HG03064 (cell line): Measurements from ENCODE around the gene SCN8A.
"Not testable (repeated sequence)": the region's sequence is repeated elsewhere in the genome, so short reads cannot be mapped to it uniquely, and the experiment has no call there.

Experiments
- ATAC-seq: cut with Tn5 transposase; IDR thresholded peaks from one replicate; pipeline ENCODE4 v1.9.1; 2021; ENCODE audit warnings: low read depth; ENCODE audit not compliant: unreplicated experiment

SCN8A gene

GRCh38 chr12:51591016-51591901 lies at the start of gene SCN8A:
Gene SCN8A, plus strand, starts transcription at chr12:51591233. Its CDS starts 71,585 bp downstream, at chr12:51662818.
- no peak for ATAC-seq

DNA sequence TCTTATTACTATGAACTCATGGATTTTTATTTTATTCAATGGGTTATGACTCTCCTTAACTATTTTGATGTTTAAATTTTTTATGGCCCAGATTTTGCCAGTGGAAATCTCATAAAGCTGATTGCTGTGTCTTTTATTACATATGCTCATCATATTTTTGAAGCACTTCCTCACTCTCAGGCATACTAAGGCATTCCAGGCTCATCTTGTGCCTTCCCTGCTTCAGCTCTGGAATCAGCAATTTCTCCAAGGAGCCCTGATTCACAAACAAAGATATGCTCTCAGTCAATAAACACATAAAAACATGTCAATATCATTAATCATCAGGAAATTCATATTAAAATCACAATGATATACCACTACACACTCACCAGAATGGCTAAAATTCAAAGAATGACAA lies 44.9 kb upstream of the SCN8A start:
- no peak for ATAC-seq

GRCh38 chr12:51547606-51548005 lies 43.4 kb upstream of the SCN8A start:
- ATAC-seq: no peak

GRCh38 chr12:51548241-51548640 lies 42.8 kb upstream of the SCN8A start:
- ATAC-seq: no peak

- ATAC-seq: no peak
Observed at GRCh38 chr12:51549637-51550036, 41.4 kb upstream of the SCN8A start.

- ATAC-seq: not testable (repeated sequence)
Observed at GRCh38 chr12:51568271-51569032, 22.6 kb upstream of the SCN8A start.

GRCh38 chr12:51579321-51579850 lies 11.6 kb upstream of the SCN8A start:
- no peak for ATAC-seq

DNA sequence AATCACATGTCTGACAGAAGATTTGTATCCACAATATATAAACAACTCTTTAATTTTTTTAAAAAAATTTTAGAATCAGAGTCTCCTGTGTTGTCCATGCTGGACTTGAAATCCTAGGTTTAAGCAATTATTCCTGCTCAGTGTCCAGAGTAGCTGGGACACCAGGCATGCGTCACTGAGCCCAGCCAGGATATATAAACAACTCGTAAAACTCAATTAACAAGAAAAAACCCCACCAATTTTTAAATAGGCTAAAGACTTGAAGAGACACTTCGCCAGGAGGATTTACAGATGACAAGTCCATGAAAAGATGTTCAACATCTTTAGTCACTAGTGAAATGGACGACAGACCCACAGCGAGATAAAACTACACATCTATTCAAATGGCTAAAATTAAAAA lies 2.0 kb upstream of the SCN8A start:
- ATAC-seq: no peak

GRCh38 chr12:51589557-51590176 lies 1.4 kb upstream of the SCN8A start:
- ATAC-seq: no peak

DNA sequence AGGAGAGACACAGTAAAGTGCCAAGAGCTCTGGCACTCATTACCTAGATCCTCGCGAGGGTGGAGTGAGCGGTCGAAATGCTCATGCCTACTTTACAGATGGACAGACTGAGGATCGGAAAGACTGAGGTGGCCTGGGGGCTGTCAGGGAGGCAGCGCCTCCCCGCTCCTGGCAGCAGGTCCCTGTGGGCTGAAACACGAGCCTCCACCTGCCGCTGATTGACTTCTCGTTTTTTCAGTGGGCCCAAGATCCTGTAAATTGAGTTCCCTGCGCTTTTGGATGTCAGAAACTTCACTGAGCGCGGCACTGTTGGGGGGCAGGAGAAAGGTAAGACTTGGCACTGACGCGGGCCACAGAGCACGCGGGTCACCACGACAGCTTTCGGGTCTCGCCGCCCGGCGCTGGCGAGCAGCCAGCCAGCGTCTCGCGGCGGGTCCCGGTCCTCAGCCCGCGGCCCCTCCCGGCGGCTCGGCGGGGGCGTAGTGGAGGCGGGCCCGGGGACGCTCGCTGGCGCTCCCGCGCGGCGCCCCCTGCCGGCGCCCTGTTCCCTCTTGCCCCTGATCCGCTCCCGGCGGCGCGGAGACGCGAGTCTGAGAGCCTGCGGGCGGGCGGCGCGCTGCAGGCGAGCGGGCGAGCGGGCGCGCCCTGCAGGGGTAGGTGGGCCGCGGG lies 552 bp upstream of the SCN8A start:
- ATAC-seq: no peak

DNA sequence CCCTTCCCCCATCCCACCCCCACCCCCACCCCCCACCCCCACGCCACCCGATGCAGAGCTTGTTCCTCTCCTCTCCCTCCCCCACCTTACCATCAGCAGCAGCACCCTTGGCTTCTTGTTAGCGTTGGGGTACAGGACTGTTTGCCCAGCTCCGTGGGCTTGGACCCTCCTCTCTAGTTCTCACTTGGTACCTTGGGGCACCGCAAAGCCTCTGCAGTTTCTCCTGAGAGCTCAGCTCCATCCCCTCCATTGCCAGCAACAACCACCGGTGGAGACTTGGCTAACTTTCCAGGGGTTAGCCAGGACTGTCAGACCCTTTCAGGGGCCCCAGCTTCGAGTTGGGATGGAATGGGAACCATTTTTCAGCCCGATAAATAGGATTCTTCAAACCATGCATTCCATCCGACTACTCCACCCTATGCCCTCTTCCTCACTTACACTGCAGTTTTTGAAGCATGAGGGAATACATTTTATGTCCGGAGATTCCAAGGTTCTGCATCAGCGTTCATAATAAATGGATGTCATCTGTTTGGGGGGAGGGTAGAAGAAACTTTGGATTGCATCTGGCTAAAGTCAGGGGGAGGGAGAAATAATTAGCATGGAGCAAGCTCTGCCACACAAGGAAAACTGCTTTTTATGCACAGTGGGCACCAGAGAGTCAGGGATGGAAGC lies 1.1 kb downstream of the SCN8A start:
- ATAC-seq: no peak

DNA sequence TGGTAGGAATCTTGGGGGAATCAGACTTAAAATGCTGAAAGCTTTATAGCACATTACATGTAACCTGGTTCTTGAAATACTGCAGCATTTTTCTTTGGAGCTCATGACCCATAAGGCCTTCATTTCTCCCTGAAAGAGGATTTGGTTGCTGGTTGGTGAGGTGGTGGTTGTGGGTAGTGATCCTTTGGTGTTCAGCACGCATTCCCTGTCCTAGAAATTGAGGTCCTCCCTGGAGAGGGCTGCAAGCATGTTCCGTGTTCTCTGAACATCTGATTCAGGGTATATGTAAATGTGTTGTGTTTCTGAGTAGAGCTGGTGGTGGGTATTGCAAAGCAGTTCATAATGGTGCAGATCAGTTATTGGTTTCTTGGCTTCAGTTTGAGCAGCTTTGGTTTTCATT lies 2.0 kb downstream of the SCN8A start:
- no peak for ATAC-seq

DNA sequence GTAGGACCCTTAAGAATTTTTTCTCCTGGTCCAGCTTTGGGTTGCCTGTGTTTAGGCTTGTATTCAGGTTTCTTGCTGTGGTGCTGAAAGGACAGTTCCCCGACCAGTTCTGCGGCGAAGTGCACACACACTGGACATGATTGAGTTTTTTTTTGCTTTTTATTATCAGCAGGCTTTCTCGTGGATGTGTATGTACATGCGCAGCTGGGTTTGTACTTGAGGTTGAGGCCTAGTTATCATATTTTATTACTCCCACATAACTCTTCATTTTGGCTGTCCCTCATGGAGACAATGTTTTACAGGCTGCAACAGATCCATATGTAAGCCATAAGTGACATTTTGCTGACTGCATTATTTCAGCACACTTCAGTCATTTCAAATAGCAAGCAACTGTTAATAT lies 2.5 kb downstream of the SCN8A start:
- no peak for ATAC-seq

- ATAC-seq: no peak
Observed at GRCh38 chr12:51598156-51598555, 7.1 kb downstream of the SCN8A start.

- no peak for ATAC-seq
Observed at GRCh38 chr12:51600721-51601120, 9.7 kb downstream of the SCN8A start.

- no peak for ATAC-seq
Observed at GRCh38 chr12:51601241-51601640, 10.2 kb downstream of the SCN8A start.

DNA sequence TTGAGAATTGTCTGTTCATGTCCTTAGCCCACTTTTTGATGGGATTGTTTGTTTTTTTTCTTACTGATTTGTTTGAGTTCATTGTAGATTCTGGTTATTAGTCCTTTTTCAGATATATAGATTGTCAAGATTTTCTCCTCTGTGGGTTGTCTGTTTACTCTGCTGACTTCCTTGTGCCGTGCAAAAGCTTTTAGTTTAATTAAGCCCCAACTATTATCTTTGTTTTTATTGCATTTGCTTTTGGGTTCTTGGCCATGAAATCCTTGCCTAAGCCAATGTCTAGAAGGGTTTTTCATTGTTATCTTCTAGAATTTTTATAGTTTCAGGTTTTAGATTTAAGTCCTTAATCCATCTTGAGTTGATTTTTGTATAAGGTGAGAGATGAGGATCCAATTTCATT lies 14.9 kb downstream of the SCN8A start:
- ATAC-seq: not testable (repeated sequence)

DNA sequence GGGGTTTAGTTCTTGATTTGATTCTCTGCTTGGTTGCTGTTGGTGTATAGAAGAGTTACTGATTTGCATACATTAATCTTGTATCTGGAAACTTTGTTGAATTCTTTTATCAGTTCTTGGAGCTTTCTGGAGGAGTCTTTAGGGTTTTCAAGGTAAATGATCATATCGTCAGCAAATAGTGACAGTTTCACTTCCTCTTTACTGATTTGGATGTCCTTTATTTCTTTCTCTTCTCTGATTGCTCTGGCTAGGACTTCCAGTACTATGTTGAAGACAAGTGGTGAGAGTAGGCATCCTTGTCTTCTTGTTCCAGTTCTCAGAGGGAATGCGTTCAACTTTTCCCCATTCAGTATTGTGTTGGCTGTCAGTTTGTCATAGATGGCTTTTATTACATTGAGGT lies 16.2 kb downstream of the SCN8A start:
- not testable (repeated sequence) for ATAC-seq

GRCh38 chr12:51620448-51620847 lies 29.4 kb downstream of the SCN8A start:
- no peak for ATAC-seq
